ENCODE measurements around the gene GRIN2A.

The GRIN2A gene

GRCh38 chr16:9843424-9844018, 338.7 kb downstream of the GRIN2A start:
- Histone ChIP-seq H3K9me3 (ENCODE audit: control insufficient read depth in 5 of 5, low read length in 5 of 5) (no peaks in the 10 kb centered on the region), H3K4me1 (ENCODE audit: control insufficient read depth in 5 of 5, insufficient read depth in 5 of 5, low read length in 5 of 5) (no peaks in the 10 kb centered on the region), H3K27me3 (ENCODE audit: control insufficient read depth in 5 of 5, insufficient read depth in 4 of 5, low read length in 5 of 5) (no peaks in the 10 kb centered on the region), H3K27ac (ENCODE audit: low read depth, low read length) (no peak overlapping the region), H3K9ac (ENCODE audit: low read length in 5 of 5) (no peak overlapping the region), H3K4me3 (ENCODE audit: low read depth in 1 of 5, low read length in 5 of 5) (no peak overlapping the region), H3K36me3 (ENCODE audit: control insufficient read depth in 5 of 5, insufficient read depth in 5 of 5, low read length in 5 of 5) (no peaks in the 10 kb centered on the region)

GRCh38 chr16:9840761-9841665, 341.2 kb downstream of the GRIN2A start:
- Histone ChIP-seq H3K27ac (ENCODE audit: low read depth, low read length) (no peak overlapping the region), H3K4me1 (ENCODE audit: control insufficient read depth in 5 of 5, insufficient read depth in 5 of 5, low read length in 5 of 5) (no peaks in the 10 kb centered on the region), H3K9me3 (ENCODE audit: control insufficient read depth in 5 of 5, low read length in 5 of 5) (no peaks in the 10 kb centered on the region), H3K4me3 (ENCODE audit: low read depth in 1 of 5, low read length in 5 of 5) (no peak overlapping the region), H3K27me3 (ENCODE audit: control insufficient read depth in 5 of 5, insufficient read depth in 4 of 5, low read length in 5 of 5) (no peaks in the 10 kb centered on the region), H3K36me3 (ENCODE audit: control insufficient read depth in 5 of 5, insufficient read depth in 5 of 5, low read length in 5 of 5) (no peaks in the 10 kb centered on the region), H3K9ac (ENCODE audit: low read length in 5 of 5) (no peak overlapping the region)

- no peaks in the 10 kb centered on the region for H3K4me1 ChIP-seq (ENCODE audit: control insufficient read depth in 5 of 5, insufficient read depth in 5 of 5, low read length in 5 of 5)
- H3K27ac ChIP-seq (ENCODE audit: low read depth, low read length): no peak overlapping the region
- no peak overlapping the region for H3K4me3 ChIP-seq (ENCODE audit: low read depth in 1 of 5, low read length in 5 of 5)
- H3K9me3 ChIP-seq (ENCODE audit: control insufficient read depth in 5 of 5, low read length in 5 of 5): no peaks in the 10 kb centered on the region
- no peaks in the 10 kb centered on the region for H3K36me3 ChIP-seq (ENCODE audit: control insufficient read depth in 5 of 5, insufficient read depth in 5 of 5, low read length in 5 of 5)
- no peaks in the 10 kb centered on the region for H3K27me3 ChIP-seq (ENCODE audit: control insufficient read depth in 5 of 5, insufficient read depth in 4 of 5, low read length in 5 of 5)
- no peak overlapping the region for H3K9ac ChIP-seq (ENCODE audit: low read length in 5 of 5)
Measured at GRCh38 chr16:9837481-9837880, 344.7 kb downstream of the GRIN2A start.

GRCh38 chr16:9836118-9836736, 346.0 kb downstream of the GRIN2A start:
- H3K9ac ChIP-seq (ENCODE audit: low read length in 5 of 5): no peak overlapping the region
- no peak overlapping the region for H3K27ac ChIP-seq (ENCODE audit: low read depth, low read length)
- H3K27me3 ChIP-seq (ENCODE audit: control insufficient read depth in 5 of 5, insufficient read depth in 4 of 5, low read length in 5 of 5): no peaks in the 10 kb centered on the region
- no peak overlapping the region for H3K4me3 ChIP-seq (ENCODE audit: low read depth in 1 of 5, low read length in 5 of 5)
- no peaks in the 10 kb centered on the region for H3K9me3 ChIP-seq (ENCODE audit: control insufficient read depth in 5 of 5, low read length in 5 of 5)
- H3K4me1 ChIP-seq (ENCODE audit: control insufficient read depth in 5 of 5, insufficient read depth in 5 of 5, low read length in 5 of 5): no peaks in the 10 kb centered on the region
- H3K36me3 ChIP-seq (ENCODE audit: control insufficient read depth in 5 of 5, insufficient read depth in 5 of 5, low read length in 5 of 5): no peaks in the 10 kb centered on the region

- Histone ChIP-seq H3K27me3 (ENCODE audit: control insufficient read depth in 5 of 5, insufficient read depth in 4 of 5, low read length in 5 of 5) (no peaks in the 10 kb centered on the region), H3K4me1 (ENCODE audit: control insufficient read depth in 5 of 5, insufficient read depth in 5 of 5, low read length in 5 of 5) (no peaks in the 10 kb centered on the region), H3K9me3 (ENCODE audit: control insufficient read depth in 5 of 5, low read length in 5 of 5) (no peaks in the 10 kb centered on the region), H3K36me3 (ENCODE audit: control insufficient read depth in 5 of 5, insufficient read depth in 5 of 5, low read length in 5 of 5) (no peaks in the 10 kb centered on the region), H3K9ac (ENCODE audit: low read length in 5 of 5) (no peak overlapping the region), H3K4me3 (ENCODE audit: low read depth in 1 of 5, low read length in 5 of 5) (no peak overlapping the region), H3K27ac (ENCODE audit: low read depth, low read length) (no peak overlapping the region)
Measured at GRCh38 chr16:9827062-9827752, 355.0 kb downstream of the GRIN2A start.

- no peak overlapping the region for H3K27ac ChIP-seq (ENCODE audit: low read depth, low read length)
- no peak overlapping the region for H3K9ac ChIP-seq (ENCODE audit: low read length in 5 of 5)
Measured at GRCh38 chr16:9826656-9827055, 355.6 kb downstream of the GRIN2A start.

GRCh38 chr16:9824200-9825068, 357.8 kb downstream of the GRIN2A start:
- Histone ChIP-seq H3K9me3 (ENCODE audit: control insufficient read depth in 5 of 5, low read length in 5 of 5) (no peaks in the 10 kb centered on the region), H3K4me3 (ENCODE audit: low read depth in 1 of 5, low read length in 5 of 5) (no peak overlapping the region), H3K4me1 (ENCODE audit: control insufficient read depth in 5 of 5, insufficient read depth in 5 of 5, low read length in 5 of 5) (no peaks in the 10 kb centered on the region), H3K36me3 (ENCODE audit: control insufficient read depth in 5 of 5, insufficient read depth in 5 of 5, low read length in 5 of 5) (no peaks in the 10 kb centered on the region), H3K27ac (ENCODE audit: low read depth, low read length) (no peak overlapping the region), H3K9ac (ENCODE audit: low read length in 5 of 5) (no peak overlapping the region), H3K27me3 (ENCODE audit: control insufficient read depth in 5 of 5, insufficient read depth in 4 of 5, low read length in 5 of 5) (no peaks in the 10 kb centered on the region)

More at GRCh38 chr16:9826656-9827055, 355.6 kb downstream of the GRIN2A start:
- no peaks in the 10 kb centered on the region for H3K4me1 ChIP-seq (ENCODE audit: control insufficient read depth in 5 of 5, insufficient read depth in 5 of 5, low read length in 5 of 5)
- no peaks in the 10 kb centered on the region for H3K27me3 ChIP-seq (ENCODE audit: control insufficient read depth in 5 of 5, insufficient read depth in 4 of 5, low read length in 5 of 5)
- H3K36me3 ChIP-seq (ENCODE audit: control insufficient read depth in 5 of 5, insufficient read depth in 5 of 5, low read length in 5 of 5): no peaks in the 10 kb centered on the region
- H3K9me3 ChIP-seq (ENCODE audit: control insufficient read depth in 5 of 5, low read length in 5 of 5): no peaks in the 10 kb centered on the region
- H3K4me3 ChIP-seq (ENCODE audit: low read depth in 1 of 5, low read length in 5 of 5): no peak overlapping the region

- Histone ChIP-seq H3K36me3 (ENCODE audit: control insufficient read depth in 5 of 5, insufficient read depth in 5 of 5, low read length in 5 of 5) (no peaks in the 10 kb centered on the region), H3K27ac (ENCODE audit: low read depth, low read length) (no peak overlapping the region), H3K4me3 (ENCODE audit: low read depth in 1 of 5, low read length in 5 of 5) (no peak overlapping the region)
Measured at GRCh38 chr16:9823510-9823909, 358.7 kb downstream of the GRIN2A start.

GRCh38 chr16:9821970-9822369, 360.3 kb downstream of the GRIN2A start:
- H3K27ac ChIP-seq (ENCODE audit: low read depth, low read length): no peak overlapping the region
- no peaks in the 10 kb centered on the region for H3K27me3 ChIP-seq (ENCODE audit: control insufficient read depth in 5 of 5, insufficient read depth in 4 of 5, low read length in 5 of 5)
- H3K9ac ChIP-seq (ENCODE audit: low read length in 5 of 5): no peak overlapping the region

More at GRCh38 chr16:9823510-9823909, 358.7 kb downstream of the GRIN2A start:
- Histone ChIP-seq H3K9me3 (ENCODE audit: control insufficient read depth in 5 of 5, low read length in 5 of 5) (no peaks in the 10 kb centered on the region), H3K9ac (ENCODE audit: low read length in 5 of 5) (no peak overlapping the region), H3K27me3 (ENCODE audit: control insufficient read depth in 5 of 5, insufficient read depth in 4 of 5, low read length in 5 of 5) (no peaks in the 10 kb centered on the region), H3K4me1 (ENCODE audit: control insufficient read depth in 5 of 5, insufficient read depth in 5 of 5, low read length in 5 of 5) (no peaks in the 10 kb centered on the region)

More at GRCh38 chr16:9821970-9822369, 360.3 kb downstream of the GRIN2A start:
- Histone ChIP-seq H3K36me3 (ENCODE audit: control insufficient read depth in 5 of 5, insufficient read depth in 5 of 5, low read length in 5 of 5) (no peaks in the 10 kb centered on the region), H3K4me1 (ENCODE audit: control insufficient read depth in 5 of 5, insufficient read depth in 5 of 5, low read length in 5 of 5) (no peaks in the 10 kb centered on the region), H3K4me3 (ENCODE audit: low read depth in 1 of 5, low read length in 5 of 5) (no peak overlapping the region), H3K9me3 (ENCODE audit: control insufficient read depth in 5 of 5, low read length in 5 of 5) (no peaks in the 10 kb centered on the region)

Data from subcutaneous abdominal adipose tissue (tissue), 5 donors.